ENCODE results near the gene PRKACB. TPM values are rescaled to one million over a fixed set of nuclear protein-coding genes. Genes with fewer than 3 reads are reported as not detected.

Gene PRKACB
- total and polyA plus RNA-seq, 2 of the 8 experiments (the other 6 are each of a cell fraction or from before 2014, with no cell fraction given), result 7.8 to 31.0 TPM

DNA sequence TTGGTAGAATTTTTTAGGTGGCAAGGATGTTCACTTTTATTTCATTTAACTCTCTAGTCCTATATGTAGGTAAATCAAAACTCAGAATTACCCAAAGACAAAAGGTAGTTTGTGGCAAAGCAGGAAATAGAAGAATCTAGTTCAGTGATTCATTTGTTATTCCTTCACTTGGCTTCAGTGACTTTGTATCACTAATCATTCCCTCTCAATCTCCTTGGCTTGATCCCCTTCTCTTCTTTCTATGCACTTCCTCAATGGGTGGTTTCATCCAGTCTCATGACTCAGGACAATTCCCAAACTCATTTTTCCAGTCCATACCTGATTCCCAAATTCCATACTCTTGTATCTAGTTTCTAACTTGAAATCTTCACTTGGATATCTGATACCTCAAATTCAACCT is 64.9 kb downstream of the PRKACB start (continued):
- TF ChIP-seq SIN3A (conservative IDR thresholded peaks at IDR 0.05 in 1 of 2, IDR thresholded peaks at IDR 0.05 in 1 of 2; ENCODE audit: low read depth in 1 of 2, low read length in 2 of 2), result no peak
- TF ChIP-seq JUND (IDR thresholded peaks at IDR 0.05; ENCODE audit: low read length), result no peak
- TF ChIP-seq BCL11A (IDR thresholded peaks at IDR 0.05; ENCODE audit: low read depth in 2 of 2, low read length in 2 of 2), result no peak

All from H1 (cell line).